ENCODE measurements around the gene GCNT4. TPM values are rescaled to one million over a fixed set of nuclear protein-coding genes. Genes with fewer than 3 reads are reported as not detected.

Gene GCNT4
- total RNA-seq, 1 experiment from 2014 or later, result 7.8 TPM

DNA sequence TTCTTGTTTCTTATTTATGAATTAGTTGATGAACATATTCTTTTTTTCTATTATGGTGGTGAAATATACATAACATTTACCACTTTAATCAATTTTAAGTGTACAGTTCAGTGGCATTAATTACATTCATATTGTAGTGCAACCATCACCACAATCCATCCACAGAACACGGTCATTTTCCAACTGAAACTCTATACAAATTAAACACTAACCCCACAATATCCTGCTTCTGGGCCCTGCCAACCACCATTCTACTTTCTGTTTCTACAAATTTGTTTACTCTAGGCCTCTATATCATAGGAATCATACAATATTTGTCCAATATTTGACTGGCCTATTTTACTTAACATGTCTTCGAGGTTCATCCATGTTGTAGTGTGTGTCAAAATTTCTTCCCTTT lies 7.3 kb downstream of the GCNT4 start:
- H3K4me1 ChIP-seq (replicated peaks), result peaks cover 23% of the 10 kb centered on the region
- no peaks in the 10 kb centered on the region for H3K27me3 ChIP-seq (replicated peaks)
- no peak for DNase-seq (ENCODE audit: low read depth in 1 of 2, low spot score in 2 of 2)
- no peak overlapping the region for H3K4me3 ChIP-seq
- H3K27ac ChIP-seq, result no peak overlapping the region
- peaks cover 36% of the 10 kb centered on the region for H3K36me3 ChIP-seq
- no peaks in the 10 kb centered on the region for H3K9me3 ChIP-seq (replicated peaks)

- H3K4me1 ChIP-seq (replicated peaks), result peaks cover 16% of the 10 kb centered on the region
Observed at GRCh38 chr5:75044406-75044805, 8.0 kb downstream of the GCNT4 start.

GRCh38 chr5:75043633-75044264 lies 8.6 kb downstream of the GCNT4 start:
- Histone ChIP-seq H3K36me3 (peaks cover 36% of the 10 kb centered on the region), H3K27ac (no peak overlapping the region), H3K4me1 (replicated peaks) (peaks cover 10% of the 10 kb centered on the region), H3K27me3 (replicated peaks) (no peaks in the 10 kb centered on the region), H3K4me3 (no peak overlapping the region), H3K9me3 (replicated peaks) (no peaks in the 10 kb centered on the region)
- DNase-seq (ENCODE audit: low read depth in 1 of 2, low spot score in 2 of 2), result no peak

More at GRCh38 chr5:75044406-75044805, 8.0 kb downstream of the GCNT4 start:
- no peaks in the 10 kb centered on the region for H3K9me3 ChIP-seq (replicated peaks)
- peaks cover 36% of the 10 kb centered on the region for H3K36me3 ChIP-seq
- no peak overlapping the region for H3K27ac ChIP-seq
- H3K4me3 ChIP-seq, result no peak overlapping the region
- H3K27me3 ChIP-seq (replicated peaks), result no peaks in the 10 kb centered on the region
- no peak for DNase-seq (ENCODE audit: low read depth in 1 of 2, low spot score in 2 of 2)

DNA sequence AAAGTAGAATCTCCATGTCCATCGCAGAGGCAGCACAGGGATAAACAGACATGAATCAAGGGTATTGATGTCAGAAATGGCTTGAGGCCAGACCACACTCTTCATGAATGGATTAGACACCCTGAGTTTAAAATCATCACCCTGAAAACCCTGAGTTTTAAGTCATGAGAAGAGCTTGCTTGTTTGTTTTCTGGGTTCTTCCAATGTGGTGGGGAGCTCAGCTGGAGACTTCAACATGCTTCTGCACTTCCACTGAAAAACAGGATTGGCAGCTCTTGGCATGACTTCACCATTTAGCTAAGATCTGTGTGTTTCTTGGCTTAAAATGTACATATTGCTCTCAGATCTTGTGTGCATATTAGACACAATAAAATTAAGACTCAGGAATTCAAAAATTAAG lies 9.8 kb downstream of the GCNT4 start:
- no peaks in the 10 kb centered on the region for H3K9me3 ChIP-seq (replicated peaks)
- no peak overlapping the region for H3K4me3 ChIP-seq
- H3K27me3 ChIP-seq (replicated peaks), result no peaks in the 10 kb centered on the region

GRCh38 chr5:75040973-75041372 lies 11.4 kb downstream of the GCNT4 start:
- Histone ChIP-seq H3K9me3 (replicated peaks) (no peaks in the 10 kb centered on the region), H3K27ac (no peak overlapping the region), H3K36me3 (peaks cover 36% of the 10 kb centered on the region), H3K4me3 (no peak overlapping the region), H3K27me3 (replicated peaks) (no peaks in the 10 kb centered on the region), H3K4me1 (replicated peaks) (no peaks in the 10 kb centered on the region)
- DNase-seq (ENCODE audit: low read depth in 1 of 2, low spot score in 2 of 2), result no peak

More for the DNA sequence above, 9.8 kb downstream of the GCNT4 start:
- Histone ChIP-seq H3K27ac (no peak overlapping the region), H3K36me3 (peaks cover 33% of the 10 kb centered on the region), H3K4me1 (replicated peaks) (no peaks in the 10 kb centered on the region)
- DNase-seq (ENCODE audit: low read depth in 1 of 2, low spot score in 2 of 2), result no peak

DNA sequence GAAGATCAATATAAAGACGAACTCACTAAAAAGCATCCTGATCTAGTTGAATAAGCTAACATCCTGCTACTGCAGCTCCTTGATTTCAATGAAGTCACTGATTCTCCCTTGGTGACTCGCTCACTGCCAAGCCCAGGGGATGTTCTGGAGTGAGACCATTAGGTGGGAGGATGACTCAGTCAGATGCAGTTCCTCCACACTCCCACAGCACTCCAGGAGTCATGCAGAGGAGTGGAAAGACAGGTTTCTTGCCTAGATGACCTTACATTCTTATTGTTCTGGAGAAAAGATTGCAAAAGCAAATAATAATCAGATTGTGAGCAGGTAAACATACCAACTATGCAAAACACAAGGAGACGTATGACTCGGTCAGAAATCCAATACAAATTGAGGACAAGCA lies 15.3 kb downstream of the GCNT4 start:
- Histone ChIP-seq H3K9me3 (replicated peaks) (no peaks in the 10 kb centered on the region), H3K4me3 (no peak overlapping the region), H3K27me3 (replicated peaks) (no peaks in the 10 kb centered on the region), H3K4me1 (replicated peaks) (no peaks in the 10 kb centered on the region), H3K27ac (no peak overlapping the region), H3K36me3 (peaks cover 13% of the 10 kb centered on the region)
- peak; percentile 34 to 56 for DNase-seq (ENCODE audit: low read depth in 1 of 2, low spot score in 2 of 2)

GRCh38 chr5:75034137-75034739 lies 18.1 kb downstream of the GCNT4 start:
- H3K27ac ChIP-seq, result no peak overlapping the region
- H3K4me1 ChIP-seq (replicated peaks), result no peaks in the 10 kb centered on the region
- H3K36me3 ChIP-seq, result peaks cover 4% of the 10 kb centered on the region; the same call in 1 of the 2 replicates
- H3K9me3 ChIP-seq (replicated peaks), result no peaks in the 10 kb centered on the region
- H3K4me3 ChIP-seq, result no peak overlapping the region
- no peaks in the 10 kb centered on the region for H3K27me3 ChIP-seq (replicated peaks)
- no peak for DNase-seq (ENCODE audit: low read depth in 1 of 2, low spot score in 2 of 2)

DNA sequence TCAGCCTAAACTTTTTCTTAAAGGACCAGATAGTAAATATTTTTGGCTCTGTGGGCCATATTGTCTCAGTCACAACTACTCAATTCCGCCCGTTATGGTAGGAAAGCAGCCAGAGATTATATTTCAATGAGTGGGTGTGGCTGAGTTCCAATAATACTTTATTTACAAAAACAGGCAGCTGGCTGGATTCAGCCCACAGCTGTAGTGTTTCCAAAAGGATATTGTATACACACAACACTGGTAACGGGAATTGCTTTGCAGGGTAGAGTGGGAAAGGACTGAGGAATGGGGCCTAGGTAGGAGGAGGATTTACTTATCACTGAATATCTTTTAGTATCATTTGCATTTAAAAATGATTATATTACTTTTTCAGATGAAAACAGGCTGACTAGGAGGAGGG lies 21.0 kb downstream of the GCNT4 start:
- no peaks in the 10 kb centered on the region for H3K9me3 ChIP-seq (replicated peaks)
- no peak overlapping the region for H3K4me3 ChIP-seq
- peaks cover under 1% of the 10 kb centered on the region; the same call in 1 of the 2 replicates for H3K36me3 ChIP-seq
- H3K27ac ChIP-seq, result no peak overlapping the region
- no peaks in the 10 kb centered on the region for H3K4me1 ChIP-seq (replicated peaks)
- no peak for DNase-seq (ENCODE audit: low read depth in 1 of 2, low spot score in 2 of 2)
- no peaks in the 10 kb centered on the region for H3K27me3 ChIP-seq (replicated peaks)

GRCh38 chr5:75028090-75028489 lies 24.3 kb downstream of the GCNT4 start:
- Histone ChIP-seq H3K36me3 (no peaks in the 10 kb centered on the region), H3K4me1 (replicated peaks) (peaks cover 13% of the 10 kb centered on the region), H3K4me3 (no peak overlapping the region), H3K9me3 (replicated peaks) (no peaks in the 10 kb centered on the region), H3K27me3 (replicated peaks) (no peaks in the 10 kb centered on the region), H3K27ac (no peak overlapping the region)
- DNase-seq (ENCODE audit: low read depth in 1 of 2, low spot score in 2 of 2), result no peak

- no peaks in the 10 kb centered on the region for H3K9me3 ChIP-seq (replicated peaks)
- peak in 1 of 2 experiments; percentile 16 for DNase-seq (ENCODE audit: low read depth in 1 of 2, low spot score in 2 of 2)
Observed at GRCh38 chr5:75023368-75024159, 28.8 kb downstream of the GCNT4 start.

DNA sequence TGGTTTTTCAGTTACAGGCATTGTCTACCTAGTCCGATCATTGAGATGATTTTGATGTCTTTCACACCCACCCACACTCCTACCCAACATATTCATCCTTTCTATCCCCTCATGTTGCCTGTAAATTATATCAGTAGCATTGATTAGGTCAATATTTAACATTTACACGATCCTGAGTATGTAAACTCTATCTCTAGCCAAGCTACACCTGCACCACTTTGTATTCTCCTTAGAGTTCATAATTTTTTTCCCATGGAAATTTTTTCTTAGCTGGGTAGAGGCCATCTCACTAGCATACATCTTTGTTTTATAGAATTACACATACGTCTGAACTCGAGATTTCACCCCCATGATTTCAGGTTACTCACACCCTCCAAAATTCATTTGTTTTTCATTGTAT lies 30.6 kb downstream of the GCNT4 start:
- Histone ChIP-seq H3K27ac (no peak overlapping the region), H3K27me3 (replicated peaks) (no peaks in the 10 kb centered on the region), H3K9me3 (replicated peaks) (no peaks in the 10 kb centered on the region), H3K36me3 (no peaks in the 10 kb centered on the region), H3K4me1 (replicated peaks) (peaks cover 25% of the 10 kb centered on the region), H3K4me3 (no peak overlapping the region)
- DNase-seq (ENCODE audit: low read depth in 1 of 2, low spot score in 2 of 2), result no peak

More at GRCh38 chr5:75023368-75024159, 28.8 kb downstream of the GCNT4 start:
- peaks cover 19% of the 10 kb centered on the region for H3K4me1 ChIP-seq (replicated peaks)
- H3K27me3 ChIP-seq (replicated peaks), result no peaks in the 10 kb centered on the region
- H3K27ac ChIP-seq, result no peak overlapping the region
- no peak overlapping the region for H3K4me3 ChIP-seq
- no peaks in the 10 kb centered on the region for H3K36me3 ChIP-seq

GRCh38 chr5:75021219-75021618 lies 31.1 kb downstream of the GCNT4 start:
- DNase-seq (ENCODE audit: low read depth in 1 of 2, low spot score in 2 of 2), result no peak
- Histone ChIP-seq H3K4me3 (no peak overlapping the region), H3K4me1 (replicated peaks) (peaks cover 25% of the 10 kb centered on the region), H3K27ac (no peak overlapping the region), H3K36me3 (no peaks in the 10 kb centered on the region), H3K27me3 (replicated peaks) (no peaks in the 10 kb centered on the region), H3K9me3 (replicated peaks) (no peaks in the 10 kb centered on the region)

DNA sequence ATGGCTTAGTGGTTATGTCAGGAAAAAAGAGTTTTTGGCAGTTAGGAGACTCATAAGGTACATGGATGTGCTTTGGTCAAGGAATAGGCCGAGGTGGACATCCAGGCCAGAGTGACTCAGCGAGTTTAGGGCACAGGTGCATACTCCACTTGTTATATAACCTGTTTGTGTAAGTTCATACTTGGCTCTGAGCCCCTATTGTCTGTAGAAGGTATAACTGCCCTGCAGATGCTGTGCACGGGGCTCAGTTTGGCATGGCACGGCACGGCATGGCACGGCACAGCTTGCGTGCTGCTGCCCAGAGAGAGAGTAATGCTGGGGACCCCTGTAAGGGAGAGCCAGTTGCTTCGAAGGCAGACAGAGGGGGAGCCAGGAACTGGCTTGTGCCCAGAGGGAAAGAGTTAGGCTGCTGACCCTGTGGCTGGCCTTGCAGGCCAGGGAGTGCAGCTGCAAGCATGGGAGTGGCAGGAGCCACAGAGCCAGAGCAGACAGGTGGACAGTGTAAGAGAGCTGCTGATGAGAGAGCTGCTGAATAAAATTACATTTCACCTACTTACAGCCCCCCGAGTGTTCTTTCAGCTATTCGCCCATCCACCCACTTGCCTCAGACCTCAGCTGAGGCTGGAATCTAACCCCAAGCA lies 32.2 kb downstream of the GCNT4 start:
- no peak for DNase-seq (ENCODE audit: low read depth in 1 of 2, low spot score in 2 of 2)
- Histone ChIP-seq H3K4me1 (replicated peaks) (peaks cover 25% of the 10 kb centered on the region), H3K27me3 (replicated peaks) (no peaks in the 10 kb centered on the region)

More for the DNA sequence above, 32.2 kb downstream of the GCNT4 start:
- H3K4me3 ChIP-seq, result no peak overlapping the region
- H3K27ac ChIP-seq, result no peak overlapping the region
- no peaks in the 10 kb centered on the region for H3K9me3 ChIP-seq (replicated peaks)
- no peaks in the 10 kb centered on the region for H3K36me3 ChIP-seq

All from SJSA1 (cell line).